GM12891 (cell line): ENCODE data around the gene CCN5.

ENCODE experiments used
- POLR2A ChIP-seq: IDR thresholded peaks from 2 replicates; pipeline ENCODE4 v1.6.1; 2011; ENCODE audit warnings: low read depth, low read length, control low read depth
- SPI1 ChIP-seq: IDR thresholded peaks from 2 replicates; pipeline ENCODE4 v1.6.1; 2011; ENCODE audit warnings: low read depth, low read length, control low read depth
- TAF1 ChIP-seq: IDR thresholded peaks from 2 replicates; pipeline ENCODE4 v1.6.1; 2011; ENCODE audit warnings: low read depth, low read length, control low read depth

GRCh38 chr20:44773070-44773829 is 58.1 kb downstream of the CCN5 start:
- TF ChIP-seq TAF1 (no peak), POLR2A (no peak), SPI1 (no peak)
